ENCODE data around the gene WWOX.

The WWOX gene

DNA sequence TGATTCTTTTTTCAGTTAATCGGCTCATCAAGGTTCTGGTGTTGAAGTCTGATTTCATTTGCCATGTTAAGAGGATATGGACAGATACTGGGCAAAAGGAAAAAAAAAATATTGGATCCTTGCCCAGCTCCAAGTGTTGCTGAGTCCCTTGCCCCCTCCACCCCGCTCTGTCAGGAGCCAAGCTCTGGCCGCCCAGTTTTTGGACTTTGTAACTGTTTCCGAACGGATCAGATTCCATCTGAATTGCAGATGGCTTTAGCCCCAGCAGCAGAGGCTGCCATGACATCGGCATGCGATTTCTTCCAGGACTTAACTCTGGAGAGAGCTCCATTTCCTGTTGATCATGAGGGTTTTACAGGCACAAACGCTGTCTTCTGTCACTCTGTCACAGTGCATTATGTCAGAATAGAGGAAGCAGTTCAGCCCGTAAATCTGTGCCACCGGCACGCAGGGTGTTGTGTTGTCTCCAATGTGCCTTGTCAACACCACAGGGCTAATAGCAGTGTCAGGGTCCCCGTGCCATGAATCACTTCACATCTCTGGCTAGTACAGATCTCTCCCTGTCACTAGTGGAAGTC, 885.5 kb downstream of the WWOX start:
- Histone ChIP-seq H3K27ac (no peak overlapping the region), H3K27me3 (no peaks in the 10 kb centered on the region), H3K4me1 (ENCODE audit: control insufficient read depth in 1 of 2, insufficient read depth in 1 of 2, low read depth in 1 of 2, low read length in 1 of 2) (no peaks in the 10 kb centered on the region), H3K9me3 (no peaks in the 10 kb centered on the region), H3K36me3 (no peaks in the 10 kb centered on the region), H3K4me3 (ENCODE audit: low read depth in 1 of 2, low read length in 1 of 2) (no peak overlapping the region)
- TF ChIP-seq, protein P1, sequence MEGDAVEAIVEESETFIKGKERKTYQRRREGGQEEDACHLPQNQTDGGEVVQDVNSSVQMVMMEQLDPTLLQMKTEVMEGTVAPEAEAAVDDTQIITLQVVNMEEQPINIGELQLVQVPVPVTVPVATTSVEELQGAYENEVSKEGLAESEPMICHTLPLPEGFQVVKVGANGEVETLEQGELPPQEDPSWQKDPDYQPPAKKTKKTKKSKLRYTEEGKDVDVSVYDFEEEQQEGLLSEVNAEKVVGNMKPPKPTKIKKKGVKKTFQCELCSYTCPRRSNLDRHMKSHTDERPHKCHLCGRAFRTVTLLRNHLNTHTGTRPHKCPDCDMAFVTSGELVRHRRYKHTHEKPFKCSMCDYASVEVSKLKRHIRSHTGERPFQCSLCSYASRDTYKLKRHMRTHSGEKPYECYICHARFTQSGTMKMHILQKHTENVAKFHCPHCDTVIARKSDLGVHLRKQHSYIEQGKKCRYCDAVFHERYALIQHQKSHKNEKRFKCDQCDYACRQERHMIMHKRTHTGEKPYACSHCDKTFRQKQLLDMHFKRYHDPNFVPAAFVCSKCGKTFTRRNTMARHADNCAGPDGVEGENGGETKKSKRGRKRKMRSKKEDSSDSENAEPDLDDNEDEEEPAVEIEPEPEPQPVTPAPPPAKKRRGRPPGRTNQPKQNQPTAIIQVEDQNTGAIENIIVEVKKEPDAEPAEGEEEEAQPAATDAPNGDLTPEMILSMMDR (IDR thresholded peaks at IDR 0.05): no peak

DNA sequence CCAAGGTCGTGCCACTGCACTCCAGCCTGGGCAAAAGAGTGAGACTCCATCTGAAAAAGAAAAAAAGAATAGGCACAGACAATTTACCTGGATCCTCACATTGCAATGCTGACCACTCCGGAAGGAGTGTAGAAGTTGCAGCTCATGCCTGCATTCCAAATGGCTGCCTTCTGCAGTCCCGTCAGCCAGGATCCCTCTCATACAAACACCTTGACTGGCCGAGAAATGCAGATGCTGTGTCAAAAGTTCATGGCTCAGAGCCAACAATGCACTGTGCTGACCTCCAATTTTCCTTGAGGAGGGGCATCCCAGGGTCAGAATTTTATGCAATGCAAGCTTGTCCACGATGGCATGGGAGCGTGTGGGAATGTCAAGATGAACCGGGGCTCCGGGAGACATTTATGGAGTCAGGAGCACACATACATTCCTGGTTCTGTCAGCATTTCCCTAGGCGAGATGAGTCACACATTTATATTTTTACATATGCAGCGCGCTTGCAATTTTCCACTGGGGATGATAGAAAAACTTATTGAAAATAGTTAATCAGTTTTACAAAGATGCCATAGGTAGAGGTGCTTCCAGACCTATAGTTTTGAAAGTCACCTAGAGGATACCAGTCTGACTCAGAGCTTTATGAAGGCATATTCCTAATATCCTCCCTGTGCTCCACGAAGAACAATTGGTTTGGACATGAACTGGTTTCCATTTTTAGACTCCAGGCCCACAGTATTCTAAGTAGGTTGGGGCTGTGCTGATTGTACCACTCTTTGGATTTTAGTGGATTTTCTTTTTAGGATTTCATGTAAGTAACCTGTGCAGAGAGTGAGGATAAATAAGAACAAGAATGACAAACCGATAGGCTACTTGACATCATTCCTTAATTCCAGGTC, 886.5 kb downstream of the WWOX start:
- Histone ChIP-seq H3K4me3 (ENCODE audit: low read depth in 1 of 2, low read length in 1 of 2) (no peak overlapping the region), H3K36me3 (no peaks in the 10 kb centered on the region), H3K9me3 (no peaks in the 10 kb centered on the region), H3K4me1 (ENCODE audit: control insufficient read depth in 1 of 2, insufficient read depth in 1 of 2, low read depth in 1 of 2, low read length in 1 of 2) (no peaks in the 10 kb centered on the region), H3K27ac (no peak overlapping the region), H3K27me3 (no peaks in the 10 kb centered on the region)
- TF ChIP-seq, protein P1 (IDR thresholded peaks at IDR 0.05): no peak

DNA sequence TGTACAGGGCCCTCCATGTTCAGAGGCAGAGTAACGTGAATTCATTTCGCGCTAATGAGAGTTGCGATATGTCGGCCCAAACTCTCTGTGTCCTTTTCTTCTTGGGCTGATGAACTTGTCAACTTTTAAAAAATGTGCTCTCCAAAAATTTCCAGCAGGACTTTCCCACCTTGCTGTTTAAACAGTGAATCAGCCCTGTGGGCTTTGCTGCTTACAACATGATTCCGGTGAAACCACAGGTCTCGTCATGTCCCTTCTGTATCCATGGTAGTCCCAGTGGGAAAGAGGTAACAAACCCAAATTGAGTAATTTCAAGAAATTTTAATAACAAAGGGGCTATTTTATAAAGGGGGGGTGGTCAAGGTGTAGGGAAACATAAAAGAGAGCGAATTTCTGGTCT, 888.2 kb downstream of the WWOX start:
- Histone ChIP-seq H3K9me3 (no peaks in the 10 kb centered on the region), H3K4me1 (ENCODE audit: control insufficient read depth in 1 of 2, insufficient read depth in 1 of 2, low read depth in 1 of 2, low read length in 1 of 2) (no peaks in the 10 kb centered on the region), H3K27me3 (no peaks in the 10 kb centered on the region), H3K4me3 (ENCODE audit: low read depth in 1 of 2, low read length in 1 of 2) (no peak overlapping the region), H3K36me3 (no peaks in the 10 kb centered on the region), H3K27ac (no peak overlapping the region)
- TF ChIP-seq, protein P1 (IDR thresholded peaks at IDR 0.05): no peak

DNA sequence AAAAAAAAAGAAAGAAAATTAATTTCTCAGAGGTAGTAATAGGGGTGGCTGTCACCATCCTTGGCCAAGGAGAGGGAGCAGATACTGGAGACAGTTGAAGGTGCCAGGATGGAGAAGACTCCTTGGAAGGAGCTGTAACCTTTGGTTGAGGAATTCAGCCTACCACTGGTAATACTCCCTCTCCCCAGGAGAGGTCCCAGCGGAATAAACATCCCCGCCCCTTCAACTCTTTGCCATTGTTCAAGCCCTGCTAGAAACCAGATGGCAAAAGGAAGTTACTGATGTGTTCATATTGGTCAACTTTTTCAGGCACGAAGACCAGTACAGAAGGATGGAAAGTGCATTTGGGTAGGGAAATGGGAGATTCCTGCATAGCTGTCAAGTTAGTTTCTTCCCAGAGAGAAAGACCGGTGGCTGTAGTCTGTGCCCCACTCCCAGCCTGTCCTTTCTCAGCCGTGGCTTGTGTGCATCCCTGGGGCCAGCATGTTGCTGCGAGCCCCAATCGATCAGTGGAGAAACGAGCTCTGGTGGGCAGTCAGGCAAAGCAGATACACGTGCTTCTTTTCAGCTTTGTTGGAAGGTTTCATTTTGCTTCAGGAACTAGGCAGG, 889.0 kb downstream of the WWOX start:
- H3K27me3 ChIP-seq: no peaks in the 10 kb centered on the region
- H3K36me3 ChIP-seq: no peaks in the 10 kb centered on the region
- H3K27ac ChIP-seq: no peak overlapping the region
- H3K9me3 ChIP-seq: no peaks in the 10 kb centered on the region
- TF ChIP-seq, protein P1 (IDR thresholded peaks at IDR 0.05): no peak
- no peak overlapping the region for H3K4me3 ChIP-seq (ENCODE audit: low read depth in 1 of 2, low read length in 1 of 2)
- H3K4me1 ChIP-seq (ENCODE audit: control insufficient read depth in 1 of 2, insufficient read depth in 1 of 2, low read depth in 1 of 2, low read length in 1 of 2): no peaks in the 10 kb centered on the region

DNA sequence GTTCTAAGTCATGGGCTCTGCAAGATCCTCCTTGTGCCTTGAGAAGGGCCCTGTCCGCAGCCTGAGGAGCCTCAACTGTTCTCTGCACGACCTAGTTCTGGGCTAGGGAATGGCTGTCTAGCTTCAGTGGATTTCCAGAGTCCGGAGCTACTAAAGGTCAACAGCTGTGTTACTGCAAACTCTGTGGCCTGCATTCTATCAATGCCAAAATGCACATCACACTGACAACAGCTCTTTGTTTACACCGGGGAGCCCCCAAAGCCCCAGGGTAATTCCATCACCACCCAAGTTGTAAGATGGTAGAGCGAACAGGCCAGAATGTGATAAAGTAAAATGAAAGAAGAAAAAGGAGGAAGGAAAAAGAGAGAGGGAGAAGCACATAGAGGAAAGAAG, 890.9 kb downstream of the WWOX start:
- TF ChIP-seq, protein P1 (IDR thresholded peaks at IDR 0.05): no peak
- H3K4me1 ChIP-seq (ENCODE audit: control insufficient read depth in 1 of 2, insufficient read depth in 1 of 2, low read depth in 1 of 2, low read length in 1 of 2): no peaks in the 10 kb centered on the region
- H3K9me3 ChIP-seq: no peaks in the 10 kb centered on the region
- H3K27me3 ChIP-seq: no peaks in the 10 kb centered on the region
- no peak overlapping the region for H3K4me3 ChIP-seq (ENCODE audit: low read depth in 1 of 2, low read length in 1 of 2)
- no peaks in the 10 kb centered on the region for H3K36me3 ChIP-seq
- H3K27ac ChIP-seq: no peak overlapping the region
